ENCODE data around the gene DMWD. TPM values are rescaled to one million over a fixed set of nuclear protein-coding genes. Genes with fewer than 3 reads are reported as not detected.

The DMWD gene
- total and polyA plus RNA-seq, 2 of the 13 experiments (the other 11 are each of a cell fraction or from before 2014, with no cell fraction given), result 10.3 to 14.9 TPM

GRCh38 chr19:45785781-45786532, 6.7 kb downstream of the DMWD start (continued):
- TF ChIP-seq RNF219 (CRISPR knock-in tag; IDR thresholded peaks at IDR 0.05), result no peak
- peak; percentile 58 for TF ChIP-seq AGO2 (optimal IDR thresholded peaks at IDR 0.05; ENCODE audit: low read depth, low read length)
- no peak for TF ChIP-seq ZNF652 (CRISPR knock-in tag; IDR thresholded peaks at IDR 0.05; ENCODE audit: borderline replicate concordance, low read depth)
- no peak for TF ChIP-seq ZMAT3 (CRISPR knock-in tag; conservative IDR thresholded peaks at IDR 0.05)
- no peak for TF ChIP-seq RFX5 (IDR thresholded peaks at IDR 0.05; ENCODE audit: low read depth, low read length)
- no peak for TF ChIP-seq ZFY (CRISPR knock-in tag; IDR thresholded peaks at IDR 0.05)
- no peak for TF ChIP-seq PHF8 (CRISPR knock-in tag; IDR thresholded peaks at IDR 0.05)
- TF ChIP-seq CEBPG (CRISPR knock-in tag; IDR thresholded peaks at IDR 0.05), result no peak
- 0 out of 2 replicates have a peak, but pooled peaks have one; percentile 49 for TF ChIP-seq RBFOX2 (IDR thresholded peaks at IDR 0.05; ENCODE audit: low read depth, low read length)
- no peak for TF ChIP-seq ZMYM3 (CRISPR knock-in tag; IDR thresholded peaks at IDR 0.05)
- TF ChIP-seq, protein P1, sequence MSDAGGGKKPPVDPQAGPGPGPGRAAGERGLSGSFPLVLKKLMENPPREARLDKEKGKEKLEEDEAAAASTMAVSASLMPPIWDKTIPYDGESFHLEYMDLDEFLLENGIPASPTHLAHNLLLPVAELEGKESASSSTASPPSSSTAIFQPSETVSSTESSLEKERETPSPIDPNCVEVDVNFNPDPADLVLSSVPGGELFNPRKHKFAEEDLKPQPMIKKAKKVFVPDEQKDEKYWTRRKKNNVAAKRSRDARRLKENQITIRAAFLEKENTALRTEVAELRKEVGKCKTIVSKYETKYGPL (CRISPR knock-in tag; IDR thresholded peaks at IDR 0.05), result no peak
- no peak for TF ChIP-seq NCOR1 (IDR thresholded peaks at IDR 0.05; ENCODE audit: borderline replicate concordance, low read length)
- no peak for TF ChIP-seq ZNF569 (CRISPR knock-in tag; IDR thresholded peaks at IDR 0.05; ENCODE audit: borderline replicate concordance)
- TF ChIP-seq ZNF564 (CRISPR knock-in tag; IDR thresholded peaks at IDR 0.05), result no peak
- TF ChIP-seq ZNF570 (CRISPR knock-in tag; IDR thresholded peaks at IDR 0.05; ENCODE audit: borderline replicate concordance), result no peak
